ENCODE data around the gene PRR12. TPM values are rescaled to one million over a fixed set of nuclear protein-coding genes. Genes with fewer than 3 reads are reported as not detected.
A peak's percentile ranks its signal among the peaks of the same experiment; 100 is the strongest.

Gene PRR12
- 18.2 and 24.7 TPM in 2 replicates for total RNA-seq
- polyA plus RNA-seq = 3.9 and 5.1 TPM in 2 replicates

GRCh38 chr19:49590971-49591730 lies at the start of gene PRR12:
TSS of gene PRR12 (plus strand) at chr19:49591182. CDS start at chr19:49591655, 473 bp downstream.
- peak; percentile 72 to 77 for DNase-seq (ENCODE audit: low read depth in 1 of 2, low spot score in 1 of 2)
- no peak for TF ChIP-seq CTCF (IDR thresholded peaks at IDR 0.05; ENCODE audit: low read depth, low read length)
- peaks cover 20% of the 10 kb centered on the region for H3K4me1 ChIP-seq (ENCODE audit: low read depth)
- no peaks in the 10 kb centered on the region for H3K9me3 ChIP-seq (ENCODE audit: low read depth)
- peak within 1 kb of the TSS; percentile 82 for H3K27ac ChIP-seq
- H3K4me3 ChIP-seq = peak within 1 kb of the TSS; percentile 99
- H3K36me3 ChIP-seq = peaks cover 13% of the 10 kb centered on the region
- no peaks in the 10 kb centered on the region for H3K27me3 ChIP-seq

- H3K9me3 ChIP-seq (ENCODE audit: low read depth) = no peaks in the 10 kb centered on the region
- H3K4me3 ChIP-seq = no peak overlapping the region
- H3K27me3 ChIP-seq = no peaks in the 10 kb centered on the region
- H3K36me3 ChIP-seq = no peaks in the 10 kb centered on the region
- H3K4me1 ChIP-seq (ENCODE audit: low read depth) = no peaks in the 10 kb centered on the region
- DNase-seq (ENCODE audit: low read depth in 1 of 2, low spot score in 1 of 2) = no peak
- H3K27ac ChIP-seq = no peak overlapping the region
- TF ChIP-seq CTCF (IDR thresholded peaks at IDR 0.05; ENCODE audit: low read depth, low read length) = no peak
These were observed 49.1 kb upstream of the PRR12 start for GRCh38 chr19:49541914-49542313.

- H3K36me3 ChIP-seq = no peaks in the 10 kb centered on the region
- H3K4me1 ChIP-seq (ENCODE audit: low read depth) = no peaks in the 10 kb centered on the region
- no peaks in the 10 kb centered on the region for H3K9me3 ChIP-seq (ENCODE audit: low read depth)
- H3K27me3 ChIP-seq = no peaks in the 10 kb centered on the region
- no peak for DNase-seq (ENCODE audit: low read depth in 1 of 2, low spot score in 1 of 2)
- TF ChIP-seq CTCF (IDR thresholded peaks at IDR 0.05; ENCODE audit: low read depth, low read length) = no peak
- H3K4me3 ChIP-seq = no peak overlapping the region
- H3K27ac ChIP-seq = no peak overlapping the region
These were observed 48.5 kb upstream of the PRR12 start for GRCh38 chr19:49542446-49542845.

GRCh38 chr19:49543032-49543431 lies 48.0 kb upstream of the PRR12 start:
- no peak overlapping the region for H3K4me3 ChIP-seq
- no peak for DNase-seq (ENCODE audit: low read depth in 1 of 2, low spot score in 1 of 2)
- H3K27ac ChIP-seq = no peak overlapping the region
- no peaks in the 10 kb centered on the region for H3K27me3 ChIP-seq
- no peaks in the 10 kb centered on the region for H3K4me1 ChIP-seq (ENCODE audit: low read depth)
- TF ChIP-seq CTCF (IDR thresholded peaks at IDR 0.05; ENCODE audit: low read depth, low read length) = no peak
- no peaks in the 10 kb centered on the region for H3K36me3 ChIP-seq
- H3K9me3 ChIP-seq (ENCODE audit: low read depth) = no peaks in the 10 kb centered on the region

GRCh38 chr19:49544154-49544553 lies 46.8 kb upstream of the PRR12 start:
- TF ChIP-seq CTCF (IDR thresholded peaks at IDR 0.05; ENCODE audit: low read depth, low read length) = no peak
- H3K36me3 ChIP-seq = no peaks in the 10 kb centered on the region
- H3K4me3 ChIP-seq = no peak overlapping the region
- H3K27ac ChIP-seq = no peak overlapping the region
- H3K9me3 ChIP-seq (ENCODE audit: low read depth) = no peaks in the 10 kb centered on the region
- no peak for DNase-seq (ENCODE audit: low read depth in 1 of 2, low spot score in 1 of 2)
- H3K4me1 ChIP-seq (ENCODE audit: low read depth) = no peaks in the 10 kb centered on the region
- H3K27me3 ChIP-seq = no peaks in the 10 kb centered on the region

Measured in cardiac muscle cell (in vitro differentiated cells and primary cell).